NCI-H1092 treated with DMSO at 0.1 percent for 48 hours (cell line): Measurements from ENCODE around the gene PPP1R2C.

Experiments used
- DNase-seq: peaks from one replicate; lab custom pipeline; 2025; lab: John Stamatoyannopoulos, UW

The PPP1R2C gene

DNA sequence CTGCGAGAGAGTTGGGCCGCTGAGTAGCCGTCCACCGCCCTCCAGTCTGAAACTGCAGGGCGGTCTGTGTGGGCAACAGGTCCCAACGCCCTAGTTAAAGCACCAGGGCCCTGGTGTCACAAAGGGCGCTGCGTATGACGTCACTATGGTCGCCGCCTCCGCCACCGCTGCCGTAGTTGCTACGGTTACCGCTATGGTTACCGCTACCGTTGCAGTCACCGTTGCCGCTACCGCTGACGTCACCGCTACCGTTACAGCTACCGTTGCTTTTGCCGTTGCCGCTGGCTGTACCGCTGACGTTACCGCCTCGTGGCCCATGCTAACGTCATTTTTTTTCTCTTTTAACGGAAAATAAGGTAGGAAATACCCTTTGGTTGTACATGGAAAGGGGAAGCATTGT, at the start of gene PPP1R2C:
PPP1R2C (minus strand) TSS at position 68 of the 400 bp plus-strand sequence. CDS start 84 bp downstream, outside the sequence.
- no peak for DNase-seq

DNA sequence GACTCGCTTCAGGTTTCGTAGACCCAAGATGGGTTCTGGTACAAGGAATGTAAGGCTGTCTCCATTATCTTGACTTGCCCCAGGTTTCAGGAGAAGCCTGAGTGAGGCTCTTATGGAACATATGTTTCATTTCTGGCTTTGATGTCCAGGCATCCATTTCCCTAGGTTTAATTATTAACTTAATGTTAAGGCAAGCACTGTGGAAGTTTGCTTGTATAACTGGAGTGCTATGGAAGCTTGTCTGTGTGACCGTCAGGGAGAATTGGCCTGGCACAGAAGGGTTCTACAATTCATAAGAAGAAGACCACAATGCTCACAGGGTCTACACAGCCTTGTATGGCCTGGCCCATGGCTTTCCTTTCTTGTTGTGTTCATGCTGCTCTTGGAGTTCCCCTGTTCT, 47.2 kb upstream of the PPP1R2C start:
- DNase-seq: no peak

- no peak for DNase-seq
These were observed 46.6 kb upstream of the PPP1R2C start for GRCh38 chrX:42824541-42824940.

DNA sequence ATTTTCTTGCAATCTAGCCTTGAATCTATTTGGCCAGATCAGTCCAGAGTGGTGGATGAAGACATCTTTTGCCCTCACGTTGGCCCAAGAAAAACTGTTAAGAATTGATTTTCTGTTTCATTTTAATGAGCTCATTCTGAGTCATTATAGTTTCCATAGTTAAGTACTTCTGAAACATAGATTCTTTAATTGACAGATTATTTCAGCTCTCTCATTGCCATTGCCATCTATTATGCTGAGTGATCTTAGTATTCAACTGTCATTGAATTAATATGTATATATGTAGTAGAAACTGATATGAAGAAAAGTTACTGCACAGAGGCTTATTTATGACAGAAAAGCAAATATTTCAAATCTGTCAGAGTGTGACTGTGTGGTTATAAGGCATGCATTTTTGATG, 45.5 kb upstream of the PPP1R2C start:
- DNase-seq: no peak

DNA sequence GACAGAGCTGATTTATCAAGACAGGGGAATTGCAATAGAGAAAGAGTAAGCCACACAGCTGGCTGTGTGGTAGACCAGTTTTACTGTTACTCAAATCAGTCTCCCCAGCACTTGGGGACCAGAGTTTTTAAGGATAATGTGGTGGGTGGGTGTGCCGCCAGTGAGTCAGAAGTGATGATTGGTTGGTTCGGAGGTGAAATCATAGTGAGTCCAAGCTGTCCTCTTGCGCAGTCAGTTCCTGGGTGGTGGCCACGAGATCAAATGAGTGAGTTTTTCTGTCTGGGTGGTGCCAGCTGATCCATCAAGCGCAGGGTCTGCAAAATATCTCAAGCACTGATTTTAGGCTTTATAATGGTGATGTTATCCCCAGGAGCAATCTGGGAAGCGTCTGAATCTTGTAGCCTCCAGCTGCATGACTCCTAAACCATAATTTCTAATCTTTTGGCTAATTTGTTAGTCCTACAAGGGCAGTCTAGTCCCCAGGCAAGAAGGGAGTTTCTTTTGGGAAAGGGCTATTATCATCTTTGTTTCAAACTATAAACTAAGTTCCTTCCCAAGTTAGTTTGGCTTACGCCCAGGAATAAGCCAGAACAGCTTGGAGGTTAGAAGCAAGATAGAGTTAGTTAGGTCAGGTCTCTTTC, 44.0 kb upstream of the PPP1R2C start:
- no peak for DNase-seq

DNA sequence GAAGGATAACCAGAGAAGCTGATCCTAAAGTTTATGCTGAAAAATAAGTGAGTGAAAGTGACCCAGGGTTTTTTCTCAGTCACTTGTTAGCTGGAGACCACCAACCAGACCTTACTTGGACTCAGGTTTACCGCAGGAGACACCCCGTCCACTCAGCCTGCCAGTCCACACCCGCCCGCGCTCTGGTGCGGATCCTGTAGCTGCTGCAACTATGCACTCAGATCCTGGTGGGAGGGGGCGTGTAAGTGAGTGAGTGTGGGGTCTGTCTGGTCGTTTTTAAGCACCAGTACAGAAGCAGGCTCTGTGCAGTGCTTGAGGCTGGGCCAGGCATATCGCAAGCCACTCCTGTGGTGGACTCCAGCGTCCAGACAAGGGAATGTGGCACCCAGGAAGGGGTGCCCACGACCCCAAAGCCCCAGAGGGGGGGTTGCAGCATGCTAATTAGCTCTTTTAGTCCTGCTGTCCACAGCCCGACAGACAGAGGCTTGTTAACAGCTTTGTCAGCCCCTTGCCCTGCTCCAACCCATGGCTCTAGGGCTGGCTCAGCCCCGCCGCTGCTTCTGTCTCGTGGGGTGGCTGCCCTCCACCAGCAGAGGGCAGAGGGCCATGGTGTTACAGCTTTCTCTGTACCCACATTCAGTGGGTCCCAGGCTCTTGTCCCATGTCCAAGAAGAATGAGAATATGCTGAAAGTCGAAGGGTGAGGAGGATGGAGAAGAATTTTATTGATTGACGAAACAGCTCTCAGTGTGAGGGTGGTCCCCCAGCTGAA, 40.4 kb upstream of the PPP1R2C start:
- DNase-seq: no peak

DNA sequence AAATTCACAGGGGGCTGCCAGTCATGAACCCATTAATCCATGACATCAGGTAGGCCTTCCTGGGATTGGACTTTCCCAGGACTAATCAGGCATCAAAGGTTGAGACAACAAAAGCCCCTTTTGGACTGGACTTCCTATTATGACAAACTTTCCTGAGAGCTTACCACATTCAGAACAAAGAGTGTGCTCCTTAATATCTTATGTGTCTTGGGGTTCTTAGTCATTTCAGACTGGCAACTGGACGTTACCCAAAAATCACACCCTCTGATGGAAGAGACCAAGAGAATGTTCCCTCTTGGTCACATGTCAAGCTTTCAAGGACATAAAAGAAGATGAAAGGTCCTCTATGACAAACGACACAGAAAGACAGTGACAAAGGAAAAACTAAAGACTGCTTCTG, 31.6 kb upstream of the PPP1R2C start:
- DNase-seq: no peak

DNA sequence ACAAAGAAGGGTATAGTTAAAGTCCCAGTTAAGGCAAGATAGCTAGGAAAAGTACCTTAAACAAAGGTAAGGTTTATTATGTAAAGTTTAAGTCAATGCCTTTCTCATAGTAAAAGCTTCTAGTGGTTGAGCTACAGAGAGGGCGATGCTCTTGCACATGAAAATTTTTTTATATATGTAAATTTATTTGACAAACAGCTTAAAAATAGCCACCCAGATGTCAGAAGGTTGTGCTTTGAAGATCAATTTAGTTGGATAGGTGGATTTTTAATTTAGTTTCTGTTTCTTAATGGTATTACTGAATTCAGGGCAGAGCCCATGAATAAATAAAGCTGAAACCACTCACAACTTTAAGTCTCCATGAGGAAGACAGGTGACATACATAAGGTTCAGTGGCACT, 29.4 kb upstream of the PPP1R2C start:
- no peak for DNase-seq

DNA sequence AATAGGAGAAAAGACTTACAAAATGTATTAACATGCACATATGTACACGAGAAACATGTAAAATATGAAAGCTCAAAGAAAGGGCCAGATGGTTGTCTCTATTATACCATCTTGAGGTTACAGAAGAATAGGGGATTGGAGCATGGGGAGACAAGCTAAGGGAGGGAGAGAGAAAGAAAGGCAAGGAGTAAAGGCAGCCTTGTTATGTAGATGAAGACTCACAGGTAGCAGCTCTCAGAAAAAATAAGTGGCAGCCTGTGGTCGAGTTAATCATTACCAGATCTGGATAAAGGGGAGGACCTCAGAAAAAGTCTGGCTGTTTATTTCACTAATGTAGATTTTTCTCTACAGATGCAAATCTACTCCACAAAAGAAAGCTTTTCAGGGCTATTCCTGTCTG, 26.6 kb upstream of the PPP1R2C start:
- no peak for DNase-seq

- no peak for DNase-seq
These were observed 25.4 kb upstream of the PPP1R2C start for GRCh38 chrX:42803320-42803719.

DNA sequence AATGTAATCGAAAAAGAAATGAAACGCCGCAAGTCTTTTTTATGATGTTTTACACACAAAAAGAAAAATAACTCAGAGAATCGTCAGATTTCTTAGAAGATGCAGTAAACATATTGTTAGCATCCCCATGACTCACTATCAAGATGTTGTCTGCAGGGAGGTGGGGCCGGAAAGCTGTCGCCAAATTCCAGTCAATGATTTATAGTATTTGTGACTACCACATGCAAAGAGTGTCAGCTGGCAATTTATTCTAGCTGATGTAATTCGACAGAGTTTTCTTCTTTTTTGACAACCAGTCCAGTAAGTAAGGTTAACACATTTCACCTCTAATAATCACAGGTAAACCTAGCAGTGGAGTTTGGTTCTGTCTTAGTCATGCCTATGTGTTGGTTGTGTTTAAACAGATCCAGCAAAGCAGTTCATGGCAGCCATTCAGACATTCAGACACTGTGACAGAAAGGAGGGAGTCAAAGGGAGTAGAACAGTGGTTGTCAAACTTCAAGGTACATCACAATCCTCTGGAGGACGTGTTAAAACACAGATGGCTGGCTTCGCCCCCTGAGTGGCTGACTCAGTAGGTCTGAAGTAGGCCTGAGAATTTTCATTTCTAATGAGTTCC, 19.8 kb upstream of the PPP1R2C start:
- DNase-seq: no peak

GRCh38 chrX:42783451-42783850, 5.5 kb upstream of the PPP1R2C start:
- no peak for DNase-seq

DNA sequence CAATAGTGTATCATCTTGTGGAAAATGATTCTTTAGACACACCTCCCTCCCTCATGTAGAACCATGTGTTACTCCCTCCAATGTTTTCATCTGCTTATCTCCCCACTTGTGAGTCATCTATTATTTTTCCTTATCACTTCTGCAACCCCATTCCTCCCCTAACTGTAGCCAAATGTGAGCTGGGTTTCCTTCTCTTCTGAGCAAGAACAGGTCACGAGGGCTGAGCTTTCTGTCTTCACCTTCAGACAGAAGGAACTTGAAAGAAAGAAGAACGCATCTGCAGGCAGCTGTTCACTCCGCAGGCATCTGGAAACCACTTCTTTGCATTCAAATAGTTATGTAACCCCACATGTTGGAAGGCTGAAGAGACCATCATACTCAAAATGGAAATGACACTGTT, 1.8 kb downstream of the PPP1R2C start:
- no peak for DNase-seq

DNA sequence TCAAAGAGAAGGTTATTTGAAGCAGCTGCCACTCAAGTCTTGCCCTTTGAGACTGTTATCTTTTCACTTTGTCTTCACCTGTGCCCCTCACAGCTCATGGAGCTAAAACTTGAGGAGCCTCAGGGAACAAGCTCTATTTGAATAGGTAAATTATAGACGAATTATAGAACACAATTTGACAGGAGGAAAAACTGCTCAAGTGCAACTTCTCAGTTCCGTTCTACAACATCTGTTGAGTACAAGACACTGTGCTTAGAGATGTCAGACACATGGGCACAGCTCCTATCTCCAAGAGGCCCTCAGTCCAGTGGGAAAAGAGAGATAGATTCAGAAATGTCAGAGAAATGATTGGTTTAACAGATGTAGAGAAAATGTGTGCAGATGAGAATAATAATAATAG, 5.1 kb downstream of the PPP1R2C start:
- DNase-seq: no peak

GRCh38 chrX:42771506-42772335, 6.2 kb downstream of the PPP1R2C start:
- DNase-seq: no peak

- no peak for DNase-seq
These were observed 7.4 kb downstream of the PPP1R2C start for GRCh38 chrX:42770566-42770965.

DNA sequence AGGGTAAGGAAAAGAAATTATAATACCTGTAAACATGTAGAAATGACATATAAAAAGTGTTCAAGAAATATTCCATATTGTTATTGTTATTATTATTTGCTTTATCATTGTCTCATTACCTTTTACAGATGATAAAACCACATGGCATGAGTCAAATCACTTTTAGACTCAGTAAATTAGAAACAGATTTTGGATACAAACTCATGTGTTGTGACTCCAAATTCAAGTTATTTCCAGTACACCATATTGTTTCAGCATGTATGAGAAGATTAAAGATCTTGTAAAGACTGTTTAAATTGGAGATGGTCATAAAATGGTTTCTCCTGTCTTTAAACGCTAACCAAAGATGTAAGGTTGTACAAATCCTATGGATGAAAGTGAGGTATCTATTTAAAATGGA, 18.1 kb downstream of the PPP1R2C start:
- no peak for DNase-seq

DNA sequence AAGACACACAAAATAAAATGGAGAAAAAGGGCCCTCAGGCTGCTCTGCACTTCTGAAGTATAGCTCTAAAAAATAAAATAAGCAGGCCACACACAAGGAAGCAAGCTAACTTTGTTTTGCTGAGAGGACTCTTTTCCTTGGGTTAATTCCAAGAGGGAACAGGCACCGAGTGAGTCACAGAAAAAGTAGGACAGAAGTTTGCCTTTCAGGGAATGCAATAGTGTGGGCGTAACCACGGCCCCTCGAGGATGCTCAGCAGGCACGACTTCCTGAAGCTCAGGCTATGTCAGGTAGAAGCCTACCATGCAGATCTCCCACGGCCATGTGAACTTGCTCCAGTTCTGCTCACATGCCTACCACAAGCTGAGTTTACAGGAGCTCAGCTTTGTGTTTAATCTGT, 22.1 kb downstream of the PPP1R2C start:
- no peak for DNase-seq

DNA sequence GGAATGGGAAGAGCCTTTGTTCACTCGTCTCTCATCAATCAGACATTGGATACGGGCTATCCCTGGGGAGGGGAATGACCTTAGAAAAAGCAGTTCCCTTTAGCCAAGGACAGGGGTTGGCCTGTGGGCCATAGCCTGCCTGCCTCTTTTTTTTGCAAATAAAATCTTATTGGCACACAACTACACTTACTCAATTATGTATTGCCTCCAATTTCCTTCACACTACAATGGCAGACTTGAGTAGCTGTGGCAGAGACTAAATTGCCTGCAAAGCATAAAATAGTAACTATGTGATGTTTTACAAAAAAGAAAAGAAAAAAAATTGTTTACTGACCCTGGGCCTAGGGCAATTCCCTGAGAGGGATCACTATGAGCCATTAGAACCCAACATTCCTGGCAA, 23.4 kb downstream of the PPP1R2C start:
- no peak for DNase-seq

DNA sequence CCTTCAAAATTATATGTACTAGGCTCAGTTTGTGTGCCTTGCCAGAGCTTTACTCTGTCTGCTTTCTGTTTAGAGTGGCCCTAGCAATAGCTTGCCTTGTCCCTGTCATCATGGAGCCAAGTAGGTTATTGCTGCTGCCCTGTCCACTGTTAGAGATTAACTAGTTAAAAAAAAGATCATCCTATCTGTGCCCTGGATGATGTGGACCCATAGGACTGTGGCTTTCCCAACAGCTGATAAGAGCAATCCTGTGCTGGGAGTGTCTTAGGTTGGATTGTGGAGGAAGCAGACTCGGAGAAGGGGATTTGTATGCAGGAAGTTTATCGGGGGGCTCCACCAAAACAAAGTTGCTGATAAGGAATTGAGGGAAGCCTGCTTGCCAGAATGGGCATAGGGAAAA, 23.8 kb downstream of the PPP1R2C start:
- DNase-seq: no peak

DNA sequence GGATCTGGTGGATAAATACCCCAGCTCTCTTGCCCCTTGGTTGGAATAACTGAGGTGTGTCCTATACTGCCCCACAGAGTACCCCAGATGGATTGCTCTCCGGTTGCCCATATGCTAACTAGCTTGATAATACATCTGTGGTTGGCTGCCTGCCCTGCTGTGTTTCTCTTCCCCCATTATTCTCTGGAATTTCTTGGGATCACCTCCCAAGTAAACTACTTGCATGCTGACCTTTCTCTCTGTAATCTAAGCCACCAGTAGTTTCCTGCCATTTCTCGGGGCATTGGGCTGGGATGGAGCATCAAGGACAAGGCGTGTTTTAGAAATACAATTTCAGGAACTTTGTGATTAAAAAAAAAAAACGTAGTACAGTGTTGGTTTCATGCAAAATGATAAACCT, 25.2 kb downstream of the PPP1R2C start:
- no peak for DNase-seq

GRCh38 chrX:42751573-42751972, 26.4 kb downstream of the PPP1R2C start:
- DNase-seq: no peak
